Stimulated activated CD4-positive, alpha-beta T cell treated with anti-CD3 and anti-CD28 coated beads, Interleukin-15, amount 100 ng/mL, for 1 hour (primary cell): Measurements from ENCODE around the gene CMIP.

Experiments used
- DNase-seq, 2 donors: peaks; one replicate each; pipeline ENCODE4 v3.0.0-alpha.2; 2020; ENCODE audit warnings: low read depth in 1 of 2, low spot score in 1 of 2

The CMIP gene

GRCh38 chr16:81477697-81478693, 33.4 kb downstream of the CMIP start:
- DNase-seq: no peak

- DNase-seq: no peak
Observed at GRCh38 chr16:81478876-81479511, 34.4 kb downstream of the CMIP start.

DNA sequence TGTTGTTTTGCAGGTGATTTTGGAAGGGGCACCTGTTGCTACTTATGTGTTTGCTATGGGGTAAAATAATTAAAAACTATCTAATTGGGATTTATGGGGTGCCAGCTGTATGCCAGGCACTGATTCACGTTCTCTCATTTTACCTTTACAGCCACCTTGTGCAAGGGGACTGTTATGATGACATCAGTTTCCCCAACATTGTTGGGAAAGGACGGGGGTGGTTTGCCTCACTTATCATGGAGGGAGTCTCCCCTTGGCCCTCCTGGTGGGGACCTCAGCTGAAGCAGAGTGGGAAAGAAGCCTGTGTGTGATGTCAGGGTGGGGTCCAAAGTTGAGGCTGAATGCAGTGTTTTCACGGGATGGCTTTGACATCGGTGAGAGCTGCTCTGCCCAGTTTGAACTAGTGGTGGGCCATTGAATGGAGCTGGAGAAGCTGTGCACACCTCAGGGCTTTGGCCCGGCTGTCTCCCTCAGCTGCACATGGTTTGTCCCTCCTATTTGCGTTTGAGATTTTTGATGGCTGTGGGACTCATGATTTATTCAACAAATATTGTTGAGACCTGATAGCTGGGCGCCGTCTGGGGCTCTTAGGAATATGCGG, 36.1 kb downstream of the CMIP start:
- DNase-seq: no peak

DNA sequence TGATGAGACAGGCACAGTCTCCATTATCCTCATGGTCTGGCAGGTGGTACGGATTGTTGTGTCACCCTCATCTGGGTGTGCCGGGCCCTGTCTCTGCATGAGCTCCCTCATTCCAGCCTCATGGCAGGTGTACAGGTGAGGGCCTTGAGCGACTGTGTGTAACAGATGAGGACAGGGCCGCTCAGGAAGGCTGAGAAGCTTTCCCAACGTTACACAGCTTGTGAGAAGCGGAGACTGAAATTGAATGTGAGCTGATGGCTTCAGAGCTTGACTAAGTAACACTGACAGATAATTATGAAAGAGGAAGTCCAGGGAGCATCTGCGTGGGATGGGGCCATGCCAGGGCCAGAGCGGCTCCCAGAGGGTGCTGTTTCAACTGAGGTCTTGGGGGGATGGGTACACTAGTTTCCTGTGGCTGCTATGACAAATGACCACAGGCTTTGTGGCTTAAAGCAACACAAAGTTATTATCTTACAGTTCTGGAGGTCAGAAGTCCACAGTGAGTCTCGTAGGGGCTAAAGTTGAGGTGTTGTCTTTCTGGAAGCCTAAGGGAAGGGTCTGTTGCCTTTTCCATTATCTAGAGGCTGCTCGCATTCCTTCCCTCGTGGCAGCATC, 36.7 kb downstream of the CMIP start:
- no peak for DNase-seq

GRCh38 chr16:81482329-81483063, 37.9 kb downstream of the CMIP start:
- DNase-seq: no peak

DNA sequence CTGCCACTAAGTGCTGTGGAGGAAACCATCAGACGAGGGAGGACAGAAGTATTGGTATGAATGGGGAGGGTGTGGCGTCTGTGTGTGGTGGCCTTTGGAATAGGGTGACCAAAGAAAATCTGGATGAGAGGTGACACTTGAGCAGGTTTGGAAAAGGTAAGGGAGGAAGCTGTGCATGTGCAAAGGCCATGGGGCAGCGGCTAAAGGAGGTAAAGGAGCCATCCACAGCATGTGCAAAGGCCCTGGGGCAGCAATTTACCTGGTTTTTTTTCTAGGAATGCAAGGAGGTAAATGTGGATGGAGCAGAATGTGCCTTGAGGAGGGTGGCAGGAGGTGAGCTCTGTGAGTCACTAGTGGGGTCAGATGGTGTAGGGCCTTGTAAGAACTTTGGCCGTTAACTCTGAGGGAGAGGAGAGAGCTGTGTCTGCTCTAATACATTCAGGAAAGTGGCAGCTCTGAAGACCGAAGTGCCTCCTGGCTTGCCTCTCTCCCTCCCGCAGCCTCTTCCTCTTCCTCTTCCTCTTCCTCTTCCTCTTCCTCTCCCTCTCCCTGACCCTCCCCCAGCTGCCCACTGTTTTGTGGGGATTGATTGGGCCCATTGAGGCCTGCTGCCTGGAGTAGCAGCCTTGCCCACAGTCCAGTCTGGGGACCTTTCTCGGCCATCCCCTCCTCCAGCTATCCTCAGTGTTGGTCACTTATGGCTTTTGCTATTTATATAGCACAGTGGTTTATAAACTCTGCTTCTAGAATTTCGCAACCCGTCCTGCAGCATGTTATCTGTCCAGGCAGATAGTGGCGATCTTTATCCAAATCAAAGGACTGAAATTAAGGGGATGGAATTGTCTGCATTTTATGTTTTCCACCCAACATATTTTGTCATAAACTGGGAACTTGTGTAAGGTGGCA, 38.7 kb downstream of the CMIP start:
- no peak for DNase-seq

GRCh38 chr16:81483970-81484595, 39.5 kb downstream of the CMIP start:
- no peak for DNase-seq

GRCh38 chr16:81484908-81485624, 40.5 kb downstream of the CMIP start:
- no peak for DNase-seq

- no peak for DNase-seq
Observed at GRCh38 chr16:81485824-81486539, 41.4 kb downstream of the CMIP start.

GRCh38 chr16:81486540-81487061, 42.0 kb downstream of the CMIP start:
- DNase-seq: no peak

DNA sequence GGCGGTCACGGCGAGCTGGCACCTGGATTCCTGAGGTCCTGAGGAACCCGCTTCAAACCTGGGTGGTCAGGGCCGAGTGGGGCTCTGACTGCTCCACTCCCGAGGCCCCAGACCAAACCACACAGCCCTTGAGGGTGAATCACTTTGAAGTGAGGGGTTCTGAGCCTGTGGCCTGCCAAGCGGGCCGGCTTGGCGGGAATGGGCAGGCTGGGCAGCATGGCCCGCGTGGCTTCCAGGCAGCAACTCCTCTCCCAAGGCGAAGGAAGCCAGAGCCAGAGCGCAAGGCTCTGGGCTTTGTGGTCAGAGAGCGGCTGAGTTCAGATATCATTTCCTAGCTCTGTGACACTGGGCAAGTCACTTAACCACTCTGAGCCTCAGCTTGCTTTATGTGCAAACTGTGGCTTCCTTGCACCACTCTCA, 42.7 kb downstream of the CMIP start:
- no peak for DNase-seq

DNA sequence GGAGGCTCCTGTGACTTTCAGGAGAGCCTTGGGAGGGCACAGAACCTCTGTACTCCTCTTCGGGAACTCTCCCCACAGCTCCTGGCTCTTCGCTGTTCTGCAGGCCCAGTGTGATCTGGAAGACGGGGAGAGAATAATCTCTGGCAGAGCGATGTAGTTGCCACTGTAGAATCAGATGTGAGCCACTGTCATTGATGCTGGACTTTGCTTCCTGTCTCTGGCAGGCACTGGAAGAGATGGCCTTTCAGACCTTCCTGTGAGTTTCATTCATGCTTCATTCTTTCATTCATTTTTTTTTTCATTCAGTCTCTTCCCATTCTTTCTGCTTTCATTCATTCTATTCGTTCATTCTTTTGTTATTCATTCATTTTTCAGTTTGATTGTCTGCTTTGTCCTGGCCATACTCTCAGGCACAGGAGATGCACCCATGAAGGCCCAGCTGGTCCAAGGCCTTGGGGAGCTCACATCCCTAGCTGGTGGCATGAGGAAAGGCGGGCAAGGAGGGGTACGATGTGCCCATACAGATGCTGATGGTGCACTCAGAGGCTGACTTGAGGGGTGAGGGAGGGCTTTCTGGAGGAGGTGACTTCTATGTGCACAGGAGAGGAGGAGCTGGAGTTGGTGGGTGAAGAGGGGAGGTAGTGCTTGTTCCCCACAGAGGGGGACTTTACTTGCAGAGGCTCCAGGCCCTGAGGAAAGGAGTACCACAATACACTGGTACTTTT, 44.2 kb downstream of the CMIP start:
- no peak for DNase-seq

DNA sequence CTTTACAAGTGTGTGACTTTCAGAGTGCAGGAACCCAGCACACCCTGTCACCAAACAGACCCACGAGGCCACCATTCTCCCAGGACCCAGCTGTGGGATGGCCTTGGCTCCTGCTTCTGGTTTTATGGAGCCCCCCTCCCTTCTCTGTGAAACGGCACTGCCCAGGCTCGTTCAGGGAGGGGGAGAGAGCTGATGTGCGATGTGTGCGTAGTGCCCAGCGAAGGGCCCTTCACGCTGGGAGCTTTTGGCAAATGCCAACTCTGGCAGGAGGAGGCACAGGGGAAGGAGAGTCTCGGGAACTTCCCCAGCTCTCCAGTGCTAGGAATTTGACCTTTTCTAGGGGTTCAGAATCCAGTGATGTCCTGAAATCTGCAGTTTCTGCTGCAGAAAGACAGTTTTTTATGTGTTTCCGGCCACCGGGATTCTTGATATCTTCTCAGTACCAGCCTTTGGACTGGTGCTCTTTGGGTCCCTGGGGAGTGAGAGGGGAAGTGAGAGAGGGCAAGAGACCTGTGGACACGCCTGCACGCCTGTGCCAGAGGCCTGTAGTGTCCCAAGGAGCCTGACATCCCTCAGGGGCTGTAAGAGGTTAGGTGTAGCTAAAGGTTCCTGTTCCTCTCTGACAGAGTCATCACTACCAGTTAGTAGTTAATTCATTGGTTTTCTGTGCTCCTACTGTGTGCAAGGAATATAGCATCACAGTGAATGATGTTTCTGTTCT, 45.1 kb downstream of the CMIP start:
- DNase-seq: no peak

- no peak for DNase-seq
Observed at GRCh38 chr16:81491541-81492188, 47.1 kb downstream of the CMIP start.

GRCh38 chr16:81492311-81492761, 47.7 kb downstream of the CMIP start:
- no peak for DNase-seq
